ENCODE measurements around the gene TBRG1.

TBRG1 gene

DNA sequence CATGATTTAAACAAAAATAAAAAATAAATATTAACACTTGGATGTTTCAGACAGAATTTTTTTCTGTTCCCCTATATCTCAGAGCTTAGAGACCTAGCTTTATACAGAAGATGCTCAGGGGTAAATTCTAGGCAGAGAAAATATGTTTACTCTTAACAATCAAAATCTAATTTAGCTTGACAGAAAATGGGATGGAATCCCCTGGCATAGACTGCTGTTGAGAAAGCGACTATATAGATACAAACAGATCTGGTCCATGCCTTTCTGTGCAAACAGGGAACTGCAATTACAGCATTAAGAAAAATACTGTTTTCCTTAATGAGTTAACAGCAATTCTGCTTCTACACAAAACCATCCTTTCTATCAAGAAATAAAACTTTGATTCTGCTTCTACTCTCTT lies 36.3 kb downstream of the TBRG1 start:
- Histone ChIP-seq H3K27me3 (ENCODE audit: low read depth, low read length) (no peaks in the 10 kb centered on the region), H2AFZ (ENCODE audit: low read depth, low read length) (no peak overlapping the region), H3K79me2 (ENCODE audit: low read length) (no peaks in the 10 kb centered on the region), H3K9ac (ENCODE audit: low read length) (no peak overlapping the region), H3K4me2 (ENCODE audit: low read length) (no peak overlapping the region), H3K9me3 (ENCODE audit: insufficient read depth, low read length) (no peaks in the 10 kb centered on the region), H4K20me1 (ENCODE audit: insufficient read depth, low read length) (no peaks in the 10 kb centered on the region), H3K4me3 (ENCODE audit: low read length) (no peak overlapping the region), H3K36me3 (replicated peaks; ENCODE audit: low read depth, low read length) (no peaks in the 10 kb centered on the region), H3K4me1 (ENCODE audit: low read length) (0 out of 2 replicates have a peak, but pooled peaks cover 2% of the 10 kb centered on the region), H3K27ac (ENCODE audit: low read length) (no peak overlapping the region)
- TF ChIP-seq EZH2phosphoT487 (IDR thresholded peaks at IDR 0.05; ENCODE audit: low read depth) = no peak
- TF ChIP-seq, protein P1, sequence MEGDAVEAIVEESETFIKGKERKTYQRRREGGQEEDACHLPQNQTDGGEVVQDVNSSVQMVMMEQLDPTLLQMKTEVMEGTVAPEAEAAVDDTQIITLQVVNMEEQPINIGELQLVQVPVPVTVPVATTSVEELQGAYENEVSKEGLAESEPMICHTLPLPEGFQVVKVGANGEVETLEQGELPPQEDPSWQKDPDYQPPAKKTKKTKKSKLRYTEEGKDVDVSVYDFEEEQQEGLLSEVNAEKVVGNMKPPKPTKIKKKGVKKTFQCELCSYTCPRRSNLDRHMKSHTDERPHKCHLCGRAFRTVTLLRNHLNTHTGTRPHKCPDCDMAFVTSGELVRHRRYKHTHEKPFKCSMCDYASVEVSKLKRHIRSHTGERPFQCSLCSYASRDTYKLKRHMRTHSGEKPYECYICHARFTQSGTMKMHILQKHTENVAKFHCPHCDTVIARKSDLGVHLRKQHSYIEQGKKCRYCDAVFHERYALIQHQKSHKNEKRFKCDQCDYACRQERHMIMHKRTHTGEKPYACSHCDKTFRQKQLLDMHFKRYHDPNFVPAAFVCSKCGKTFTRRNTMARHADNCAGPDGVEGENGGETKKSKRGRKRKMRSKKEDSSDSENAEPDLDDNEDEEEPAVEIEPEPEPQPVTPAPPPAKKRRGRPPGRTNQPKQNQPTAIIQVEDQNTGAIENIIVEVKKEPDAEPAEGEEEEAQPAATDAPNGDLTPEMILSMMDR (IDR thresholded peaks at IDR 0.05; ENCODE audit: low read depth, low read length) = no peak

DNA sequence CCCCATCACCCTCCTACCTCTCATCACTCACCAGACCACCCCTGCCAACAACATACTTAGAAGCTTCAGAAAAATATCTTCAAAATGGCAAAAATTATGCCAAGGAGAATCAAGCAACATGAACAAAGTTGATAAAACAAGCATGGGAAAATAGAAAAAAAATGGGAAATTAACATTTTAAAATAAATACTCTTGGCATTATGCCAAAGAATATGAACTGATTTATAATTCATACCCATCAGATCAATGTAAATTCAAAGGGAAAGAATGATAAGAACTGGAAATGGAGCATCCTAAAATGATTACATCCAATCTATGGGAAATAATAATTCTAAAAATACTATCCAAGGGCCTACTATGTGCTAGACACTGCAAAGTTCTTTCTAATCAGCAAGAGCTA lies 38.9 kb downstream of the TBRG1 start:
- no peaks in the 10 kb centered on the region for H3K79me2 ChIP-seq (ENCODE audit: low read length)
- no peak overlapping the region for H3K4me2 ChIP-seq (ENCODE audit: low read length)
- no peaks in the 10 kb centered on the region for H3K9me3 ChIP-seq (ENCODE audit: insufficient read depth, low read length)
- H3K4me1 ChIP-seq (ENCODE audit: low read length) = no peaks in the 10 kb centered on the region
- H3K4me3 ChIP-seq (ENCODE audit: low read length) = no peak overlapping the region
- H3K27me3 ChIP-seq (ENCODE audit: low read depth, low read length) = no peaks in the 10 kb centered on the region
- H3K9ac ChIP-seq (ENCODE audit: low read length) = no peak overlapping the region
- no peak overlapping the region for H2AFZ ChIP-seq (ENCODE audit: low read depth, low read length)
- TF ChIP-seq EZH2phosphoT487 (IDR thresholded peaks at IDR 0.05; ENCODE audit: low read depth) = no peak
- TF ChIP-seq, protein P1 (IDR thresholded peaks at IDR 0.05; ENCODE audit: low read depth, low read length) = no peak
- no peaks in the 10 kb centered on the region for H3K36me3 ChIP-seq (replicated peaks; ENCODE audit: low read depth, low read length)
- H4K20me1 ChIP-seq (ENCODE audit: insufficient read depth, low read length) = no peaks in the 10 kb centered on the region
- no peak overlapping the region for H3K27ac ChIP-seq (ENCODE audit: low read length)

DNA sequence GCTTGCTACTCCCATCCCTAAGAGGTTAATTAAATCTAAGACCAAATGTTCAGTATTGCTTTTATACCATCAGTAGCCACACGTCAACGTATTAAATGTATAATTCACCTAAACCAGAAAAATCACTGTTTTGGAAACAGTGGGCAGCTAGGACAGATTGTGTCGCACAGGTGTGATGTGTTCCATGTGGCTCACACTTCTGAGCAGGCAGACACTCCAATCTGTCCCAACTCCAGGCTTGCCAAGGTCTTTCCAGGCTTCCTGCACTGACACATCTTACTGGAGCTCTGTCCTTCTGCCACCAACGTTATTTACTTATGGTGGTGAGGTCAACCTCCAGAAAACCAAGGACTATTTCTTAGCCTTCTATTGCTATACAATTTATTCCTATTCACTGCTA lies 39.4 kb downstream of the TBRG1 start:
- H3K4me1 ChIP-seq (ENCODE audit: low read length) = no peaks in the 10 kb centered on the region
- no peak overlapping the region for H3K27ac ChIP-seq (ENCODE audit: low read length)
- no peaks in the 10 kb centered on the region for H3K79me2 ChIP-seq (ENCODE audit: low read length)
- TF ChIP-seq EZH2phosphoT487 (IDR thresholded peaks at IDR 0.05; ENCODE audit: low read depth) = no peak
- TF ChIP-seq, protein P1 (IDR thresholded peaks at IDR 0.05; ENCODE audit: low read depth, low read length) = no peak
- H3K9ac ChIP-seq (ENCODE audit: low read length) = no peak overlapping the region
- H3K36me3 ChIP-seq (replicated peaks; ENCODE audit: low read depth, low read length) = no peaks in the 10 kb centered on the region
- no peaks in the 10 kb centered on the region for H3K27me3 ChIP-seq (ENCODE audit: low read depth, low read length)
- H4K20me1 ChIP-seq (ENCODE audit: insufficient read depth, low read length) = no peaks in the 10 kb centered on the region
- H3K9me3 ChIP-seq (ENCODE audit: insufficient read depth, low read length) = no peaks in the 10 kb centered on the region
- no peak overlapping the region for H3K4me3 ChIP-seq (ENCODE audit: low read length)
- H2AFZ ChIP-seq (ENCODE audit: low read depth, low read length) = no peak overlapping the region
- no peak overlapping the region for H3K4me2 ChIP-seq (ENCODE audit: low read length)

DNA sequence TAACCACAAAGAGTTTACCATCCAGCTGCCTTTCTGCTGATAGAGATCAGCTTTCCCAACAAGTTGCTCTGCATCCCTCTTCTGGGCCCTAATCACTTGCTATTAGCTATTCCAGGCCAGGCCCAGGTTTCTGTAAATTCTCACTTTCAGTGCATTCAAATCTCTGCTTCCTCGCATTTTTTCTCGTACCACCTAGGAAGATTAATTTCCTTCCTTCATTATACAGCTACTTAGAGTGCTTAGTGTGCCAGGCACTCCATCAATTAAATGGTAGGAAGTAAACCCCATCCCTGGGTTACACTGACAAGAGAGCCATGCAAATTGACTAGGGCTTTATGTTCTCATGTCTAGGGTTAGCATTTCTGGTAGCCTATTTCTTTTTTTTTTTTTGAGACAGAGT lies 41.2 kb downstream of the TBRG1 start:
- Histone ChIP-seq H3K4me2 (ENCODE audit: low read length) (no peak overlapping the region), H3K79me2 (ENCODE audit: low read length) (no peaks in the 10 kb centered on the region), H3K4me3 (ENCODE audit: low read length) (no peak overlapping the region), H3K36me3 (replicated peaks; ENCODE audit: low read depth, low read length) (no peaks in the 10 kb centered on the region), H3K27me3 (ENCODE audit: low read depth, low read length) (no peaks in the 10 kb centered on the region), H3K4me1 (ENCODE audit: low read length) (no peaks in the 10 kb centered on the region), H3K27ac (ENCODE audit: low read length) (no peak overlapping the region), H4K20me1 (ENCODE audit: insufficient read depth, low read length) (no peaks in the 10 kb centered on the region), H3K9me3 (ENCODE audit: insufficient read depth, low read length) (no peaks in the 10 kb centered on the region), H3K9ac (ENCODE audit: low read length) (no peak overlapping the region), H2AFZ (ENCODE audit: low read depth, low read length) (no peak overlapping the region)
- TF ChIP-seq, protein P1 (IDR thresholded peaks at IDR 0.05; ENCODE audit: low read depth, low read length) = no peak
- no peak for TF ChIP-seq EZH2phosphoT487 (IDR thresholded peaks at IDR 0.05; ENCODE audit: low read depth)
